Measurements from ENCODE around the gene REEP5.
"Not testable (repeated sequence)": the region's sequence is repeated elsewhere in the genome, so short reads cannot be mapped to it uniquely, and the experiment has no call there.

Gene REEP5

DNA sequence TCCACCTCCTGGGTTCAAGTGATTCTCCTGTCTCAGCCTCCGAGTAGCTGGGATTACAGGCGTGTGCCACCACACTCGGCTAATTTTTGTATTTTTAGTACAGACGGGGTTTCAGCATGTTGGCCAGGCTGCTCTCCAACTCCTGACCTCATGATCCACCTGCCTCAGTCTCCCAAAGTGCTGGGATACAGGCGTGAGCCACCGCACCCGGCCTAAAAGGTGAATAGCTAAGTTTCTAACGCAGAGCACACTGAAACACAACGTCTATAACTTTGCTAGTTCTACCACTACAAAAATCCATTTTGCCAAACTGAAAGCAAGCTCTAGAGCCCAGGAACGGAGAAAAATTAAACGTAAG, 61.5 kb downstream of the REEP5 start:
- H3K9me3 ChIP-seq (ENCODE audit: control insufficient read depth, low read length); H3K4me1 ChIP-seq (ENCODE audit: control insufficient read depth, insufficient read depth, low read length, poor library complexity, severe bottlenecking); H3K27me3 ChIP-seq (replicated peaks; ENCODE audit: control insufficient read depth, insufficient read depth, low read length, poor library complexity, severe bottlenecking); DNase-seq: not testable (repeated sequence)
- Histone ChIP-seq H3K27ac (ENCODE audit: insufficient read depth, low read length, poor library complexity, severe bottlenecking) (peak overlapping the region; percentile 86), H3K36me3 (ENCODE audit: control insufficient read depth, insufficient read depth, low read length) (peaks cover 22% of the 10 kb centered on the region), H3K4me3 (ENCODE audit: insufficient read depth, low read depth, low read length, poor library complexity, severe bottlenecking) (peak overlapping the region; percentile 87)

- Histone ChIP-seq H3K9me3 (ENCODE audit: control insufficient read depth, low read length) (no peaks in the 10 kb centered on the region), H3K4me1 (ENCODE audit: control insufficient read depth, insufficient read depth, low read length, poor library complexity, severe bottlenecking) (peaks cover 7% of the 10 kb centered on the region), H3K27ac (ENCODE audit: insufficient read depth, low read length, poor library complexity, severe bottlenecking) (no peak overlapping the region), H3K27me3 (replicated peaks; ENCODE audit: control insufficient read depth, insufficient read depth, low read length, poor library complexity, severe bottlenecking) (no peaks in the 10 kb centered on the region), H3K36me3 (ENCODE audit: control insufficient read depth, insufficient read depth, low read length) (peaks cover 3% of the 10 kb centered on the region), H3K4me3 (ENCODE audit: insufficient read depth, low read depth, low read length, poor library complexity, severe bottlenecking) (no peak overlapping the region)
- DNase-seq, result no peak
Measured at GRCh38 chr5:112857866-112858265, 64.2 kb downstream of the REEP5 start.

- no peaks in the 10 kb centered on the region for H3K9me3 ChIP-seq (ENCODE audit: control insufficient read depth, low read length)
Measured at GRCh38 chr5:112854651-112855050, 67.4 kb downstream of the REEP5 start.

GRCh38 chr5:112849912-112850311, 72.1 kb downstream of the REEP5 start:
- Histone ChIP-seq H3K9me3 (ENCODE audit: control insufficient read depth, low read length) (no peaks in the 10 kb centered on the region), H3K27ac (ENCODE audit: insufficient read depth, low read length, poor library complexity, severe bottlenecking) (no peak overlapping the region), H3K4me1 (ENCODE audit: control insufficient read depth, insufficient read depth, low read length, poor library complexity, severe bottlenecking) (no peaks in the 10 kb centered on the region), H3K36me3 (ENCODE audit: control insufficient read depth, insufficient read depth, low read length) (no peaks in the 10 kb centered on the region), H3K4me3 (ENCODE audit: insufficient read depth, low read depth, low read length, poor library complexity, severe bottlenecking) (no peak overlapping the region), H3K27me3 (replicated peaks; ENCODE audit: control insufficient read depth, insufficient read depth, low read length, poor library complexity, severe bottlenecking) (no peaks in the 10 kb centered on the region)
- no peak for DNase-seq

More at GRCh38 chr5:112854651-112855050, 67.4 kb downstream of the REEP5 start:
- no peaks in the 10 kb centered on the region for H3K27me3 ChIP-seq (replicated peaks; ENCODE audit: control insufficient read depth, insufficient read depth, low read length, poor library complexity, severe bottlenecking)
- H3K36me3 ChIP-seq (ENCODE audit: control insufficient read depth, insufficient read depth, low read length), result no peaks in the 10 kb centered on the region
- no peaks in the 10 kb centered on the region for H3K4me1 ChIP-seq (ENCODE audit: control insufficient read depth, insufficient read depth, low read length, poor library complexity, severe bottlenecking)
- H3K27ac ChIP-seq (ENCODE audit: insufficient read depth, low read length, poor library complexity, severe bottlenecking), result no peak overlapping the region
- no peak for DNase-seq
- H3K4me3 ChIP-seq (ENCODE audit: insufficient read depth, low read depth, low read length, poor library complexity, severe bottlenecking), result no peak overlapping the region

DNA sequence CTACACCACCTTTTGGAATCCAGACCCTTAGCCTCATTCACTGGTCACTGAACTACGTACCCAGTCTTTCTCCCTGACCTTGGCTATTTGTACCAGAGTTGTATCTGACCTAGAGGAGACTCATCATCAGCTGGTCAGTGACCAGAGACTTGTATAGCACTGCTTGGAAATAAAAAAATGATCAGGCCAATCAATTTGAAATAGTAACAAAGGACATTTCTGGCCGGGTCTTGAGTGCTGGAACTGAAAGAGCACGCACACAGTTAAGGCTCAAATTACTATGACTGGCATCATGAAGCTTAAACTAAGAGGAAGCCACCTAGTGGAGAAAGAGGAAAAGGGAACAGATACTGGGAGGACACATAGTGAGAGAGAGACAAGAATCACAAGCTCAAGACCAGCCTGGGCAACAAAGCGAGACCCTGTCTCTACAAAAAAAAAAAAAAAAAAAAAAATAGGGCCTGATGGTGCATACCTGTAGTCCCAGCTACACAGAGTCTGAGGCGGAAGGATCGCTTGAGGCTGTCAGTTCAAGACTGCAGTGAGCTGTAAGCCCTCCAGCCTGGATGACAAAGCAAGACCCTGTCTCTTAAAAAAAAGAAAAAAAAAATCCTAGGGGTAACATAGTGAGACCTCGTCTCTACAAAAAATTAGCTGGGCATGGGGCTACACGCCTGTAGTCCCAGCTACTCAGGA, 73.8 kb downstream of the REEP5 start:
- no peak overlapping the region for H3K4me3 ChIP-seq (ENCODE audit: insufficient read depth, low read depth, low read length, poor library complexity, severe bottlenecking)
- H3K27me3 ChIP-seq (replicated peaks; ENCODE audit: control insufficient read depth, insufficient read depth, low read length, poor library complexity, severe bottlenecking), result no peaks in the 10 kb centered on the region
- no peaks in the 10 kb centered on the region for H3K4me1 ChIP-seq (ENCODE audit: control insufficient read depth, insufficient read depth, low read length, poor library complexity, severe bottlenecking)
- no peak for DNase-seq
- no peaks in the 10 kb centered on the region for H3K9me3 ChIP-seq (ENCODE audit: control insufficient read depth, low read length)
- no peak overlapping the region for H3K27ac ChIP-seq (ENCODE audit: insufficient read depth, low read length, poor library complexity, severe bottlenecking)
- no peaks in the 10 kb centered on the region for H3K36me3 ChIP-seq (ENCODE audit: control insufficient read depth, insufficient read depth, low read length)

GRCh38 chr5:112847306-112847705, 74.7 kb downstream of the REEP5 start:
- no peak for DNase-seq
- no peaks in the 10 kb centered on the region for H3K4me1 ChIP-seq (ENCODE audit: control insufficient read depth, insufficient read depth, low read length, poor library complexity, severe bottlenecking)
- H3K36me3 ChIP-seq (ENCODE audit: control insufficient read depth, insufficient read depth, low read length), result no peaks in the 10 kb centered on the region
- H3K4me3 ChIP-seq (ENCODE audit: insufficient read depth, low read depth, low read length, poor library complexity, severe bottlenecking), result no peak overlapping the region
- H3K9me3 ChIP-seq (ENCODE audit: control insufficient read depth, low read length), result no peaks in the 10 kb centered on the region
- H3K27ac ChIP-seq (ENCODE audit: insufficient read depth, low read length, poor library complexity, severe bottlenecking), result no peak overlapping the region
- no peaks in the 10 kb centered on the region for H3K27me3 ChIP-seq (replicated peaks; ENCODE audit: control insufficient read depth, insufficient read depth, low read length, poor library complexity, severe bottlenecking)

GRCh38 chr5:112846556-112846955, 75.5 kb downstream of the REEP5 start:
- DNase-seq, result no peak
- no peaks in the 10 kb centered on the region for H3K9me3 ChIP-seq (ENCODE audit: control insufficient read depth, low read length)
- no peaks in the 10 kb centered on the region for H3K27me3 ChIP-seq (replicated peaks; ENCODE audit: control insufficient read depth, insufficient read depth, low read length, poor library complexity, severe bottlenecking)
- no peaks in the 10 kb centered on the region for H3K36me3 ChIP-seq (ENCODE audit: control insufficient read depth, insufficient read depth, low read length)
- no peaks in the 10 kb centered on the region for H3K4me1 ChIP-seq (ENCODE audit: control insufficient read depth, insufficient read depth, low read length, poor library complexity, severe bottlenecking)
- no peak overlapping the region for H3K27ac ChIP-seq (ENCODE audit: insufficient read depth, low read length, poor library complexity, severe bottlenecking)
- H3K4me3 ChIP-seq (ENCODE audit: insufficient read depth, low read depth, low read length, poor library complexity, severe bottlenecking), result no peak overlapping the region

DNA sequence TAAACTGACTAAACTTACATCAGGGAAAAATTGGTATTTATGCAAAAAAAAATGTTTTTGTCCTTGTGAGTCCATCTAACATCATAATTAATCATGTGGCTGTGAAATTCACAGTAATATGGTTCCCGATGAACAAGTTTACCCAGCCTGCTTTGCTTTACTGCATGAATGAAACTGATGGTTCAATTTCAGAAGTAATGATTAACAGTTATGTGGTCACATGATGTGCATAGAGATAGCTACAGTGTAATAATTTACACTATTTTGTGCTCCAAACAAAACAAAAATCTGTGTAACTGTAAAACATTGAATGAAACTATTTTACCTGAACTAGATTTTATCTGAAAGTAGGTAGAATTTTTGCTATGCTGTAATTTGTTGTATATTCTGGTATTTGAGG, 77.5 kb downstream of the REEP5 start:
- H3K9me3 ChIP-seq (ENCODE audit: control insufficient read depth, low read length), result no peaks in the 10 kb centered on the region
- no peak overlapping the region for H3K4me3 ChIP-seq (ENCODE audit: insufficient read depth, low read depth, low read length, poor library complexity, severe bottlenecking)
- H3K36me3 ChIP-seq (ENCODE audit: control insufficient read depth, insufficient read depth, low read length), result peaks cover 2% of the 10 kb centered on the region
- no peak for DNase-seq
- H3K4me1 ChIP-seq (ENCODE audit: control insufficient read depth, insufficient read depth, low read length, poor library complexity, severe bottlenecking), result no peaks in the 10 kb centered on the region
- H3K27ac ChIP-seq (ENCODE audit: insufficient read depth, low read length, poor library complexity, severe bottlenecking), result no peak overlapping the region
- no peaks in the 10 kb centered on the region for H3K27me3 ChIP-seq (replicated peaks; ENCODE audit: control insufficient read depth, insufficient read depth, low read length, poor library complexity, severe bottlenecking)

GRCh38 chr5:112833971-112834370, 88.1 kb downstream of the REEP5 start:
- H3K4me1 ChIP-seq (ENCODE audit: control insufficient read depth, insufficient read depth, low read length, poor library complexity, severe bottlenecking), result no peaks in the 10 kb centered on the region
- no peaks in the 10 kb centered on the region for H3K9me3 ChIP-seq (ENCODE audit: control insufficient read depth, low read length)
- no peak for DNase-seq
- no peaks in the 10 kb centered on the region for H3K27me3 ChIP-seq (replicated peaks; ENCODE audit: control insufficient read depth, insufficient read depth, low read length, poor library complexity, severe bottlenecking)
- no peak overlapping the region for H3K4me3 ChIP-seq (ENCODE audit: insufficient read depth, low read depth, low read length, poor library complexity, severe bottlenecking)
- H3K36me3 ChIP-seq (ENCODE audit: control insufficient read depth, insufficient read depth, low read length), result peaks cover 27% of the 10 kb centered on the region
- H3K27ac ChIP-seq (ENCODE audit: insufficient read depth, low read length, poor library complexity, severe bottlenecking), result no peak overlapping the region

- DNase-seq, result no peak
- H3K4me1 ChIP-seq (ENCODE audit: control insufficient read depth, insufficient read depth, low read length, poor library complexity, severe bottlenecking), result no peaks in the 10 kb centered on the region
- H3K36me3 ChIP-seq (ENCODE audit: control insufficient read depth, insufficient read depth, low read length), result peaks cover 25% of the 10 kb centered on the region
- H3K27ac ChIP-seq (ENCODE audit: insufficient read depth, low read length, poor library complexity, severe bottlenecking), result no peak overlapping the region
- H3K9me3 ChIP-seq (ENCODE audit: control insufficient read depth, low read length), result no peaks in the 10 kb centered on the region
- no peaks in the 10 kb centered on the region for H3K27me3 ChIP-seq (replicated peaks; ENCODE audit: control insufficient read depth, insufficient read depth, low read length, poor library complexity, severe bottlenecking)
- no peak overlapping the region for H3K4me3 ChIP-seq (ENCODE audit: insufficient read depth, low read depth, low read length, poor library complexity, severe bottlenecking)
Measured at GRCh38 chr5:112830378-112830777, 91.6 kb downstream of the REEP5 start.

Data from effector memory CD4-positive, alpha-beta T cell (primary cell).